HG03060 (cell line): ENCODE results near the gene PSMF1.

ENCODE experiments used
- ATAC-seq: cut with Tn5 transposase; IDR thresholded peaks from one replicate; pipeline ENCODE4 v1.9.1; 2021; ENCODE audit warnings: low read depth, moderate number of reproducible peaks; ENCODE audit not compliant: unreplicated experiment

PSMF1 gene

GRCh38 chr20:1160991-1161390, 42.6 kb downstream of the PSMF1 start:
- ATAC-seq = no peak

- ATAC-seq = no peak
Observed at GRCh38 chr20:1163105-1163504, 44.7 kb downstream of the PSMF1 start.

DNA sequence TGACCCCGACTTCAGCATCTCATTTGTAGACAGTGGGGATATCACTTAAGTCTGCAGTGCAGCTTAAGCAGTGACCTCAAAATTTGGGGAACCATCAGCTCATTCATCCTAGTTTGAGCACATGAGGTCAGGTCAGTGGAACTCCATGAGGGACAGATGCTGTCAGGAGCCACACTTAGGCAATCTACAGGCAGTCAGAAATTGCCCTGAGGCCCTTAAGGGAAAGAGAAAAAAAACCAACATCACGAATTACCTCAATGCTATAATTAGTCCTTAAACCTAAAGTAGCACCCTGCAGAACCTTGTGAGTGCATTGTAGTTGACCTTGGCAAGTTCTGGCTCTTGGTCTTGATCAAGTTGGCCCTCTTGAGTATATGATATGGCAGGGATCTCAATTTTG, 45.3 kb downstream of the PSMF1 start:
- no peak for ATAC-seq

- no peak for ATAC-seq
Observed at GRCh38 chr20:1164871-1165270, 46.5 kb downstream of the PSMF1 start.

- no peak for ATAC-seq
Observed at GRCh38 chr20:1165521-1165920, 47.1 kb downstream of the PSMF1 start.

DNA sequence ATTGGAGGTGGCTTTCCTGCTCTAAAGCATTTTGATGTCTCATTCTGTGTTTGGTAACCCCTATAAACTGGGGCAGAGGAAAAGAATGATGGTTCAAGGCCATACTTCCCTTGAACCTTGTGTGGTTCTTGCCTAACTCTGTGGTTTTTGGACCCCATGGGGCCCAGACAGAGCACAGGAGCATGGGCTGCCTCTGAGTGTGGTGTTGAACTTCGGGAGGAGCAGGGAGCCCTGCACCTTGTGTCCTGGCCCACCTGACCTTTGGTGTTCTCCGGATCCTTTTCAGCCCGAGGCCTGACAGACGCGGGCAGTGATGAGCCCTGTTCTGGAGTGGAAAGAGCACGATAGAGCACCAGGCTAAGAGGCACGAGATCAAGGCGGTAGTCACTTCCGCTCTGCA, 47.5 kb downstream of the PSMF1 start:
- ATAC-seq = no peak

- no peak for ATAC-seq
Observed at GRCh38 chr20:1166948-1167720, 48.7 kb downstream of the PSMF1 start.

DNA sequence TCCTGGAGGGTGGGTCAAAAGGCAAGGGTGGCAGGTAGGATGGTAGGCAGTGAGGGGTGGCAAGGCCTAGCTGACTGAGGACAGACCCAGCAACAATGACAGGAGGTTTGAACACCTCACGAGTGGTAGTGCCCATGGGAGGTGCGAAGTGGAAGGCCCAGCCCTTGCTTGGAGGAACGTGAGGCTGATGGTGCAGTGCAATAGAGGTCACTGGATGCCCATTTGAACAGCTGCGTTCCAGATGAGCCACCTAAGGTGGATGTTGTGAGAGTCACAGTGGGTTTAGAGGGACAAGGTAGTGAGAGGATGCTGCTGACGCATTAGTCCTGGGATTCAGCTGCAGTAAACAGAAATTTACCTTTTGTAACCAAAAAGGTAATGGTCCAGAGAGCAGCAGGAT, 50.8 kb downstream of the PSMF1 start:
- ATAC-seq = no peak

GRCh38 chr20:1171461-1172093, 53.2 kb downstream of the PSMF1 start:
- ATAC-seq = no peak

DNA sequence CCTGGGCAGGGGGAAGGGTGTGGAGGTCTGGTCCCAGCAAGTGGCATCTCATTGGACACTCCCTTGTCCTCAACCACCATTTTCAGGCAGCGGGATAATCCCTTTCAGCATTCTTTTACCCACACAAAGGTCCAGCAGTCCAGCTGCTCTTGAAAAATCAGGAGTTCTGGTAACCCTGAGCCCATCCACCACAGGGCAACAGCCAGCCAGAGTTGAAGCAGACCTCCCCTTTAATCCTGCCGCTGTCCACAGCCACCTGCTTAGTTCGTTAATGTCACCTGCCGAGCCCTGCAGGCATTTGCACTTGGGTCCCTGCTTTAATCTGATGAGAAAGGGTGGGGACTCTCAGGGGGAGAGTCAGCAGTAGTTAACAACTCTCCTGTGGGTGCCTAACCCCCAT, 55.3 kb downstream of the PSMF1 start:
- no peak for ATAC-seq

DNA sequence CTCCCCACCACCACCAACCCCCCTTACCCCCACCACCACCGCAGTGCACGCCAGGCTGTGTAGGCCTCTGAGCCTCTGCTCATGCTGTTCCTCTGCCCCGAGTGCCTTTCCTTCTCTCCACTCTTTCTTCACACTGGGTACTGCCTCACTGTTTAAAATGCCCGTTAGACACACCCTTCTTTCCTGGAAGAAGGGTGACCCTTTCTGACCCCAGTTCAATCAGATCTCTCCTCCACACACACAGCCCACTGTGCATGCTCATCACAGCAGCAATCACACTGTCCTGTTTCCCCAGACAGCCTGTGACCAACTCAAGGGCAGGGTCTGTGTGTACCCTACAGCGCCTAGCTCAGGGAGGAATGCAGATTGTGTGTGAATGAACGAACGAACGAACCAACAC, 56.4 kb downstream of the PSMF1 start:
- ATAC-seq = no peak

- ATAC-seq = no peak
Observed at GRCh38 chr20:1177680-1178079, 59.3 kb downstream of the PSMF1 start.

GRCh38 chr20:1178103-1178502, 59.7 kb downstream of the PSMF1 start:
- ATAC-seq = no peak

- no peak for ATAC-seq
Observed at GRCh38 chr20:1178623-1179022, 60.2 kb downstream of the PSMF1 start.

GRCh38 chr20:1180949-1181348, 62.5 kb downstream of the PSMF1 start:
- ATAC-seq = no peak

GRCh38 chr20:1182106-1182505, 63.7 kb downstream of the PSMF1 start:
- ATAC-seq = no peak

GRCh38 chr20:1183153-1183552, 64.8 kb downstream of the PSMF1 start:
- no peak for ATAC-seq

DNA sequence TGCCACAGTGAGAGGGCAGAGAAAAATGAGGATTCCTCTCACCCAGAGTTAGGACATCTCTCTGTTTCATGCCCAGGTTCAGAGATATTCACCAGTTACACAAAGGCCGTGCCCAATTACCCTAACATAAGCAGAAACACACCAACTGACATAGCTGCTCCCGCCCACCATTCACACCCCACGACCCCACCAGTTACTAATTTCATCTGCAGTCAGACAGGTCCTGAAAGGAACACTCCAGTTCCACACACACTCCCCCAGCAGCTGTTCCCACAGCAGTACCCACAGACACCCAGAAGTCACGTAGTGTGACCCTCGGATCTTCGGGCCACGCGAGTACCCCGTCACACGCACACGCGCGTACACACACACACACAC, 65.8 kb downstream of the PSMF1 start:
- ATAC-seq = no peak

- no peak for ATAC-seq
Observed at GRCh38 chr20:1184638-1185315, 66.4 kb downstream of the PSMF1 start, which contains the start of gene TMEM74B. TSS of gene TMEM74B (minus strand) at chr20:1184981. CDS start at chr20:1183801, 1,180 bp downstream.

- ATAC-seq = no peak
Observed at GRCh38 chr20:1185316-1185741, 66.9 kb downstream of the PSMF1 start.

DNA sequence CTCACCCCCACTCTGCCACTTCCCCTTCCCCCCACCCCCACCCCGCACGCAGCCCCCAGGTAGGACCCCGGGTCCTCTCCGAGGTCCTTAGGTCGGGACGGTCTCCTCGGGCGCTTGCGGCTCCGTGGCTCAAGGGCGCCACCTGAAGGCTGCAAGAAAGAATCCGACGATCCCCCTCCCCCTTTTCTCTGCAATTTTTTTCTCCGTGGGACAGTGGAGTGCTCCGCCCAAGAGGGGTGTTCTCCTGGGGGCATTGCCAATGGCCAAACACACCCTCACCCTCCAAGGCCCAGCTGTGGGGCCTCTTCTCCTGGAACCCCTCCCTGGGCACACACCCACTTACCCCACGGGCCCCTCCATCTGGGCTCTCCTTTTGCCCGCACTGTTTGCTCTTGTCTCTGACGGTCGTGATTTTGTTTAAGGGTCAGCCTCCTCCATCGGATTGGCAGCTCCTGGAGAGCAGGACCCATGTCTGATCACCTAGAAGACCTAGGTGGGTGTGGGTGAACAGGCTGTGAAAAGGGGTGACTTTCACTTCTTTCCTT, 67.5 kb downstream of the PSMF1 start:
- ATAC-seq = no peak
